ENCODE measurements around the gene TIAM1.

Gene TIAM1

DNA sequence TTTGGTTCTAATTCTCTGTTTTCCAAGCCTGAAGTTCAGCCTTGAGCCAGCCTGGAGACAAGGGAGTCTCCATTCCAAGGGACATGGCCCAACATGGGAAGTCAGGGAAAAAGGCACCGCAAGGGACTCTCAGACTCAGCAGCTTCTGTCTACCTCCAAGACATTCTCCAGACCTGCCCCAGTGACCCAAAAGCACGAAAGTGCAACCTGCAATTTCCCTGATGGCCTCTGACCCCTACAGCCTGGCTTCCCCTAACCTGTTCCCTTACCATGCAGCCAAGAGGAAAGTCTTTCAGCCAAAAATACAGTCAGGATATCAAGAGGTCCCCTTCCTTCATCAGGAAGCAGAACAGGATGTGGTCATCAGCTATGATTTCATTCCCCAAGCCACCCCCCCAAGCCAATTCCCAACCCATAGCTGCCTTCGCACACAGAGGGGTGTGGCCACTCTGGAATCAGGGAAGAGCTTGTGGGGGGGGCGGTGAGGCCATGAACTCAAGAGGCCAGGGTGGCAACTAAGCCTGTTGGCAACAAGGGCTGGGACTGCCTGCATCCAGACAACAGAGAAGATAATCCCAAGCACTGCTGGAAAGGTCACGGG is 59.2 kb downstream of the TIAM1 start:
- DNase-seq, result peak; percentile 56
- in situ Hi-C loops (cut with HindIII; ENCODE audit: low pct_ligation_motif_present, low sequenced_read_pairs), result no loop called here
- TF ChIP-seq, protein P1, sequence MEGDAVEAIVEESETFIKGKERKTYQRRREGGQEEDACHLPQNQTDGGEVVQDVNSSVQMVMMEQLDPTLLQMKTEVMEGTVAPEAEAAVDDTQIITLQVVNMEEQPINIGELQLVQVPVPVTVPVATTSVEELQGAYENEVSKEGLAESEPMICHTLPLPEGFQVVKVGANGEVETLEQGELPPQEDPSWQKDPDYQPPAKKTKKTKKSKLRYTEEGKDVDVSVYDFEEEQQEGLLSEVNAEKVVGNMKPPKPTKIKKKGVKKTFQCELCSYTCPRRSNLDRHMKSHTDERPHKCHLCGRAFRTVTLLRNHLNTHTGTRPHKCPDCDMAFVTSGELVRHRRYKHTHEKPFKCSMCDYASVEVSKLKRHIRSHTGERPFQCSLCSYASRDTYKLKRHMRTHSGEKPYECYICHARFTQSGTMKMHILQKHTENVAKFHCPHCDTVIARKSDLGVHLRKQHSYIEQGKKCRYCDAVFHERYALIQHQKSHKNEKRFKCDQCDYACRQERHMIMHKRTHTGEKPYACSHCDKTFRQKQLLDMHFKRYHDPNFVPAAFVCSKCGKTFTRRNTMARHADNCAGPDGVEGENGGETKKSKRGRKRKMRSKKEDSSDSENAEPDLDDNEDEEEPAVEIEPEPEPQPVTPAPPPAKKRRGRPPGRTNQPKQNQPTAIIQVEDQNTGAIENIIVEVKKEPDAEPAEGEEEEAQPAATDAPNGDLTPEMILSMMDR (IDR thresholded peaks at IDR 0.05; ENCODE audit: low read depth, low read length, missing control alignments), result no peak

DNA sequence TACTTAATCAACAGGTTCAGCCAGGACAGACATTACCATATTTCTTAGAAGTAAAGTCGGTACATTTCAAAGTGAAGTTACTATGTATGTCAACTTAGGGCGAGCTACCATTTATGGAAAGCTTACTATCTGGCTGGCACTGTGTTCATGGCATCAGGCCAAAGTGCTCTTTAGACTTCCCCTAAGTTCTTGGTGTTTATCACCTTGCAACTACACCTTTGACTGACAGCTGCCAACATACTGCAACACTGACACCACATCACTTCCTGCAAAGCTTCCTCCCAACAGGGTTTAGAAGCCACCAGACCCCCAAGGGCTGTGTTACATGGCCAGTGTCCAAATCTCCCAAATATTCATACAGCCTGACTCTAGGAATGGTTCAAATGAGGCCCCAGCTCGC is 61.0 kb downstream of the TIAM1 start:
- peak overlapping the region; percentile 41 for H3K27ac ChIP-seq
- DNase-seq, result no peak

More for the DNA sequence above, 59.2 kb downstream of the TIAM1 start:
- H3K27ac ChIP-seq, result peak overlapping the region; percentile 15
- no peaks in the 10 kb centered on the region for H3K27me3 ChIP-seq (replicated peaks)
- no peak overlapping the region for H3K4me3 ChIP-seq (ENCODE audit: low read depth, low read length)
- no peaks in the 10 kb centered on the region for H3K36me3 ChIP-seq (replicated peaks)

DNA sequence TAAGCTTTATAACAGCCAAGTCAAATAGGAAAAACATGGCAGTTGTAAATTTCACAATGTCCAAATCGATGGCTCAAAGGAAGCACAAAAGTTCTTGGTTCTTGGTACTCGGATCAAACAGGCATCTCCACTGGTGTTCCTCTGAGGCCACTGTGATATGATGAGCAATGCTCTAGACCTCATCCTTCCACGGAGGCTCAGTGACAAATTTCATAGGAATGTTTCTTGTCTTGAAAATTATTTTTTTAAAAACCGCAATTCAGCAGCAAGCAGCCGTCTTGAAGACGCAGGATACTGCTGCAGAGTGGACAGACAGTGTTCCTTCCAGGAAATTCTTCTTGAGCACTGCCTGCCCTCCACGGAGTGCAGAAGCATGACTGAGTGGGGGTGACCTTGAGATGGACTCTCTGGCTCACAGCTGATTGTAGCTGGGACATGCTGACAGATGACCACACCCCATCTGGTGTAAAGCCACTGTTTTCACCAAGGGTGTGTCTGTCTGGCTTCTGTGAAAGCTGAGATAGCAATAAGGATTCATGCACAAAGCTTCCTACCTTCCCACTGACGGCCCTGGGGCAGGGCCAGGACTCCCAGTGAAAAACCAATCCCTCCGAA is 61.9 kb downstream of the TIAM1 start:
- in situ Hi-C loops (cut with HindIII; ENCODE audit: low pct_ligation_motif_present, low sequenced_read_pairs), result no loop called here
- H3K27me3 ChIP-seq (replicated peaks), result no peaks in the 10 kb centered on the region
- peak; percentile 99 for DNase-seq

More for the DNA sequence above, 61.0 kb downstream of the TIAM1 start:
- H3K4me3 ChIP-seq (ENCODE audit: low read depth, low read length), result no peak overlapping the region
- TF ChIP-seq, protein P1 (IDR thresholded peaks at IDR 0.05; ENCODE audit: low read depth, low read length, missing control alignments), result no peak
- H3K36me3 ChIP-seq (replicated peaks), result no peaks in the 10 kb centered on the region
- in situ Hi-C loops (cut with HindIII; ENCODE audit: low pct_ligation_motif_present, low sequenced_read_pairs), result no loop called here
- H3K27me3 ChIP-seq (replicated peaks), result no peaks in the 10 kb centered on the region

DNA sequence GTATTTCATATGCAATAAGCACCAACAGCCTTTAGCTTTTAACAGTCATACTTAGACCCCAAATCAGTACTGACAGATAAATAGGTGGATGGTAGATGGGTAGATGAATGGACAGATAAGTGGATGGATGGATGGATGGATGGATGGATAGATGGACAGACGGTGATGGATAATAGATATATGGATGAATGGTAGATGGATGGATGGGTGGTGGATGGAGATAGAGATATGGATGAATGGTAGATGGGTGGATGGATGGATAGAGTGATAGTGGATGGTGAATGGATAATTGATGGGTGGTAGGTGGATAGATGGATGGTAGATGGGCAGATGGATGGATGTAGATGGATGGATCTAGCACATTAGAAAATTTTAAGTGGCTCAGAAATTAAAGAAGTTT is 62.5 kb downstream of the TIAM1 start:
- in situ Hi-C loops (cut with HindIII; ENCODE audit: low pct_ligation_motif_present, low sequenced_read_pairs), result no loop called here
- no peak overlapping the region for H3K4me3 ChIP-seq (ENCODE audit: low read depth, low read length)
- TF ChIP-seq, protein P1 (IDR thresholded peaks at IDR 0.05; ENCODE audit: low read depth, low read length, missing control alignments), result no peak
- no peaks in the 10 kb centered on the region for H3K36me3 ChIP-seq (replicated peaks)
- peak overlapping the region; percentile 41 for H3K27ac ChIP-seq
- H3K27me3 ChIP-seq (replicated peaks), result no peaks in the 10 kb centered on the region
- DNase-seq, result no peak

More for the DNA sequence above, 61.9 kb downstream of the TIAM1 start:
- Histone ChIP-seq H3K4me3 (ENCODE audit: low read depth, low read length) (no peak overlapping the region), H3K27ac (peak overlapping the region; percentile 41), H3K36me3 (replicated peaks) (no peaks in the 10 kb centered on the region)
- TF ChIP-seq, protein P1 (IDR thresholded peaks at IDR 0.05; ENCODE audit: low read depth, low read length, missing control alignments), result no peak

DNA sequence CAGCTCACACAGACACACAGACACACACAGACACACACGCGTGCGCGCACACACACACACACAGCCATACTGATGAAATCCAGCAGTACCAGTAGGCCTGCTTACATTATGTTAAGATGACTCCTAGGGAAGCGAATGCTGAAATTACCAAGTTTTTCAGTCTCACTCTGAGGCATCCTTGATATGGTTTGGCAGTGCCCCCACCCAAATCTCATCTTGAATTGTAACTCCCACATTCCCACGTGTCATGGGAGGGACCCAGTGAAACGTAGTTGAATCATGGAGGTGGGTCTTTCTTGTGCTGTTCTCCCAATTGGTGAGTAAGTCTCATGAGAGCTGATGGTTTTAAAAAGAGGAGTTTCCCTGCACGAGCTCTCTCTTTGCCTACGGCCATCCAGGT is 64.1 kb downstream of the TIAM1 start:
- H3K27ac ChIP-seq, result no peak overlapping the region
- no peaks in the 10 kb centered on the region for H3K27me3 ChIP-seq (replicated peaks)
- TF ChIP-seq, protein P1 (IDR thresholded peaks at IDR 0.05; ENCODE audit: low read depth, low read length, missing control alignments), result no peak
- no peak overlapping the region for H3K4me3 ChIP-seq (ENCODE audit: low read depth, low read length)
- in situ Hi-C loops (cut with HindIII; ENCODE audit: low pct_ligation_motif_present, low sequenced_read_pairs), result no loop called here
- no peak for DNase-seq
- H3K36me3 ChIP-seq (replicated peaks), result no peaks in the 10 kb centered on the region
